GM10266 (cell line): ENCODE results near the gene VEZT.
A peak's percentile ranks its signal among the peaks of the same experiment; 100 is the strongest.
"Not testable (repeated sequence)": the region's sequence is repeated elsewhere in the genome, so short reads cannot be mapped to it uniquely, and the experiment has no call there.

Source experiments
- DNase-seq: peaks from one replicate; pipeline ENCODE4 v3.0.0; 2012; ENCODE audit errors: extremely low spot score
- CTCF ChIP-seq: IDR thresholded peaks from 2 replicates; pipeline ENCODE4 v1.5.1; 2012; ENCODE audit warnings: mild to moderate bottlenecking, low read depth; ENCODE audit not compliant: control insufficient read depth, insufficient read depth; ENCODE audit errors: missing control alignments

The VEZT gene

GRCh38 chr12:95237315-95237714 lies 19.7 kb downstream of the VEZT start:
- DNase-seq = no peak
- TF ChIP-seq CTCF = no peak

- no peak for DNase-seq
- TF ChIP-seq CTCF = no peak
These were observed 20.5 kb downstream of the VEZT start for GRCh38 chr12:95238150-95238549.

- no peak for DNase-seq
- TF ChIP-seq CTCF = no peak
These were observed 21.6 kb downstream of the VEZT start for GRCh38 chr12:95239216-95239615.

- DNase-seq = not testable (repeated sequence)
These were observed 22.2 kb downstream of the VEZT start for GRCh38 chr12:95239835-95240234.

- no peak for TF ChIP-seq CTCF
These were observed 22.9 kb downstream of the VEZT start for GRCh38 chr12:95240556-95240955.

GRCh38 chr12:95241138-95241537 lies 23.5 kb downstream of the VEZT start:
- DNase-seq = not testable (repeated sequence)

More at GRCh38 chr12:95240556-95240955, 22.9 kb downstream of the VEZT start:
- peak; percentile 39 for DNase-seq

- no peak for TF ChIP-seq CTCF
These were observed 24.3 kb downstream of the VEZT start for GRCh38 chr12:95241761-95242506.

GRCh38 chr12:95243497-95244183 lies 26.0 kb downstream of the VEZT start:
- no peak for DNase-seq
- TF ChIP-seq CTCF = no peak

More at GRCh38 chr12:95241761-95242506, 24.3 kb downstream of the VEZT start:
- DNase-seq = no peak
